Measurements from ENCODE around the gene PRSS37.

PRSS37 gene

GRCh38 chr7:141847996-141848395 lies 6.7 kb upstream of the PRSS37 start:
- no peaks in the 10 kb centered on the region for H4K20me1 ChIP-seq (ENCODE audit: insufficient read depth, low read length)
- no peak overlapping the region for H3K4me3 ChIP-seq (ENCODE audit: low read length)
- no peak overlapping the region for H3K4me2 ChIP-seq (ENCODE audit: low read depth, low read length)
- H3K9me2 ChIP-seq (replicated peaks; ENCODE audit: insufficient read depth, low read length) = no peaks in the 10 kb centered on the region
- no peak for TF ChIP-seq EZH2 (optimal IDR thresholded peaks at IDR 0.05; ENCODE audit: low read depth, low read length)
- TF ChIP-seq CTCF (IDR thresholded peaks at IDR 0.05; ENCODE audit: low read length) = no peak
- no peak for TF ChIP-seq EZH2phosphoT487 (IDR thresholded peaks at IDR 0.05; ENCODE audit: low read length)
- no peak overlapping the region for H3K27ac ChIP-seq (ENCODE audit: low read length)
- H3F3A ChIP-seq (ENCODE audit: insufficient read depth, low read length) = no peaks in the 10 kb centered on the region
- no peaks in the 10 kb centered on the region for H3K4me1 ChIP-seq (ENCODE audit: low read length)
- H3K9ac ChIP-seq (ENCODE audit: low read length) = no peak overlapping the region
- DNase-seq = no peak
- no peaks in the 10 kb centered on the region for H3K36me3 ChIP-seq (replicated peaks; ENCODE audit: insufficient read depth, low read length)
- no peaks in the 10 kb centered on the region for H3K27me3 ChIP-seq (replicated peaks; ENCODE audit: insufficient read depth, low read length)
- no peaks in the 10 kb centered on the region for H3K79me2 ChIP-seq (ENCODE audit: low read length)
- H2AFZ ChIP-seq (ENCODE audit: low read length) = no peak overlapping the region
- no peaks in the 10 kb centered on the region for H3K9me3 ChIP-seq (replicated peaks; ENCODE audit: insufficient read depth, low read length)

GRCh38 chr7:141844256-141844655 lies 3.0 kb upstream of the PRSS37 start:
- no peak for TF ChIP-seq CTCF (IDR thresholded peaks at IDR 0.05; ENCODE audit: low read length)
- TF ChIP-seq EZH2 (optimal IDR thresholded peaks at IDR 0.05; ENCODE audit: low read depth, low read length) = no peak
- TF ChIP-seq EZH2phosphoT487 (IDR thresholded peaks at IDR 0.05; ENCODE audit: low read length) = no peak
- Histone ChIP-seq H3K4me1 (ENCODE audit: low read length) (no peaks in the 10 kb centered on the region), H3K36me3 (replicated peaks; ENCODE audit: insufficient read depth, low read length) (no peaks in the 10 kb centered on the region), H3K4me3 (ENCODE audit: low read length) (no peak overlapping the region), H3K79me2 (ENCODE audit: low read length) (no peaks in the 10 kb centered on the region), H2AFZ (ENCODE audit: low read length) (no peak overlapping the region), H3K9me3 (replicated peaks; ENCODE audit: insufficient read depth, low read length) (no peaks in the 10 kb centered on the region), H3F3A (ENCODE audit: insufficient read depth, low read length) (no peaks in the 10 kb centered on the region), H3K9me2 (replicated peaks; ENCODE audit: insufficient read depth, low read length) (no peaks in the 10 kb centered on the region), H4K20me1 (ENCODE audit: insufficient read depth, low read length) (no peaks in the 10 kb centered on the region), H3K27me3 (replicated peaks; ENCODE audit: insufficient read depth, low read length) (no peaks in the 10 kb centered on the region), H3K4me2 (ENCODE audit: low read depth, low read length) (no peak overlapping the region), H3K9ac (ENCODE audit: low read length) (no peak overlapping the region), H3K27ac (ENCODE audit: low read length) (no peak overlapping the region)
- no peak for DNase-seq

- no peaks in the 10 kb centered on the region for H4K20me1 ChIP-seq (ENCODE audit: insufficient read depth, low read length)
- no peak for TF ChIP-seq EZH2 (optimal IDR thresholded peaks at IDR 0.05; ENCODE audit: low read depth, low read length)
- TF ChIP-seq CTCF (IDR thresholded peaks at IDR 0.05; ENCODE audit: low read length) = no peak
- TF ChIP-seq EZH2phosphoT487 (IDR thresholded peaks at IDR 0.05; ENCODE audit: low read length) = no peak
- no peak overlapping the region for H3K4me3 ChIP-seq (ENCODE audit: low read length)
- no peak overlapping the region for H2AFZ ChIP-seq (ENCODE audit: low read length)
- no peak overlapping the region for H3K4me2 ChIP-seq (ENCODE audit: low read depth, low read length)
- H3K9ac ChIP-seq (ENCODE audit: low read length) = no peak overlapping the region
- H3K4me1 ChIP-seq (ENCODE audit: low read length) = no peaks in the 10 kb centered on the region
- H3F3A ChIP-seq (ENCODE audit: insufficient read depth, low read length) = no peaks in the 10 kb centered on the region
- H3K27ac ChIP-seq (ENCODE audit: low read length) = no peak overlapping the region
- no peaks in the 10 kb centered on the region for H3K36me3 ChIP-seq (replicated peaks; ENCODE audit: insufficient read depth, low read length)
- H3K79me2 ChIP-seq (ENCODE audit: low read length) = no peaks in the 10 kb centered on the region
- no peak for DNase-seq
- no peaks in the 10 kb centered on the region for H3K9me2 ChIP-seq (replicated peaks; ENCODE audit: insufficient read depth, low read length)
- H3K9me3 ChIP-seq (replicated peaks; ENCODE audit: insufficient read depth, low read length) = no peaks in the 10 kb centered on the region
- H3K27me3 ChIP-seq (replicated peaks; ENCODE audit: insufficient read depth, low read length) = no peaks in the 10 kb centered on the region
Observed at GRCh38 chr7:141842904-141843303, 1.6 kb upstream of the PRSS37 start.
